Kidney (tissue), 14 donors: ENCODE results near the gene PSME2. TPM values are rescaled to one million over a fixed set of nuclear protein-coding genes. Genes with fewer than 3 reads are reported as not detected.

Experiments
- DNase-seq, 5 donors: peaks; one replicate each; pipeline ENCODE4 v3.0.0-alpha.2; 2013 to 2020
- FAIRE-seq: peaks from 2 replicates; lab custom pipeline; 2012; peaks lifted over from hg19 to GRCh38; lab: Jason Lieb, UNC
- H3K27ac ChIP-seq, 2 donors: one replicate each; pipeline ENCODE4 v1.7.0; 2013; ENCODE audit warnings: low read depth in 2 of 2, low read length in 2 of 2, inconsistent platforms in 1 of 2
- H3K27me3 ChIP-seq: one replicate; pipeline ENCODE4 v1.7.1; 2013; ENCODE audit warnings: low read length, inconsistent platforms; ENCODE audit not compliant: control insufficient read depth, insufficient read depth
- H3K36me3 ChIP-seq, 3 donors: one replicate each; pipeline versions ENCODE4 v1.7.0 to v1.7.1; 2013; ENCODE audit warnings: low read length in 3 of 3, control low read depth in 1 of 3, inconsistent platforms in 1 of 3; ENCODE audit not compliant: insufficient read depth in 3 of 3, control insufficient read depth in 2 of 3
- H3K4me1 ChIP-seq, 3 donors: one replicate each; pipeline versions ENCODE4 v1.7.0 to v1.7.1; 2013; ENCODE audit warnings: low read length in 3 of 3, inconsistent platforms in 1 of 3, low read depth in 1 of 3; ENCODE audit not compliant: control insufficient read depth in 2 of 3, insufficient read depth in 2 of 3
- H3K4me3 ChIP-seq, 3 donors: one replicate each; pipeline versions ENCODE4 v1.7.0 to v1.8.1; 2013; ENCODE audit warnings: low read length in 3 of 3, control low read depth in 1 of 3, inconsistent platforms in 1 of 3
- H3K9ac ChIP-seq, 3 donors: one replicate each; pipeline versions ENCODE4 v1.7.0 to v1.7.1; 2013; ENCODE audit warnings: low read length in 3 of 3, control low read depth in 1 of 3, inconsistent platforms in 1 of 3
- H3K9me3 ChIP-seq, 3 donors: one replicate each; pipeline versions ENCODE4 v1.7.0 to v1.7.1; 2013; ENCODE audit warnings: low read length in 3 of 3, control low read depth in 1 of 3, inconsistent platforms in 1 of 3; ENCODE audit not compliant: control insufficient read depth in 2 of 3, insufficient read depth in 1 of 3
- CTCF ChIP-seq: IDR thresholded peaks from 3 replicates; pipeline ENCODE4 v1.5.1; 2012; ENCODE audit warnings: mild to moderate bottlenecking, moderate library complexity, borderline replicate concordance; ENCODE audit not compliant: insufficient read depth; ENCODE audit errors: extremely low read depth
- intact Hi-C: fragments of 100-400 bp; cut with DNase I; formaldehyde crosslinking; loops from one replicate; pipeline ENCODE4 v1.11.1; 2022
- polyA plus RNA-seq: library from polyadenylated mRNA; stranded (reverse); fragments of 350-450 nt; fragmentation: Illumina TruSeq; extraction: RNeasy Lipid Tissue Mini Kit (QIAGEN cat#74804); gene quantifications from one replicate; pipeline ENCODE4 v1.2.3, GENCODE V29; 2014; ENCODE audit warnings: low read depth, low replicate concordance; ENCODE audit not compliant: insufficient read depth
- total RNA-seq: library from RNA; stranded (reverse); fragmentation: NEBNext Ultra II Directional; extraction: Animal tissue kit (Norgen Biotek cat#: 25700); gene quantifications from one replicate; pipeline ENCODE4 v1.2.1, GENCODE V29; 2021
- donor health status: control.
- donor health status: control.
- donor health status: control.
- donor health status: control.
- donor health status: control.
- donor health status: DM: yes; HTN: yes; CAD: no.
- donor health status: Normal renal cell carcinoma (clear cell type).

Gene PSME2
- total and polyA plus RNA-seq, 2 donors from 2014 or later: 148 to 289 TPM

- no peaks in the 10 kb centered on the region for H3K36me3 ChIP-seq
These were observed 26.5 kb upstream of the PSME2 start for GRCh38 chr14:24172871-24173281.

GRCh38 chr14:24172261-24172860, 26.0 kb upstream of the PSME2 start:
- H3K27me3 ChIP-seq: no peaks in the 10 kb centered on the region
- H3K4me1 ChIP-seq: peaks cover 0 to 3% (median 0%) of the 10 kb centered on the region in 3 donors
- peaks cover 0 to 4% (median 4%) of the 10 kb centered on the region in 3 donors for H3K36me3 ChIP-seq
- no peaks in the 10 kb centered on the region for H3K9me3 ChIP-seq
- peak overlapping the region in 2 of 3 donors; percentile 15 to 48 for H3K9ac ChIP-seq
- no peak for FAIRE-seq
- peak overlapping the region; percentile 44 to 69 (median 48) for H3K4me3 ChIP-seq
- no peak for TF ChIP-seq CTCF
- intact Hi-C loops: no loop called here
- H3K27ac ChIP-seq: peak overlapping the region in 1 of 2 donors; percentile 28
- DNase-seq: peak in 2 of 5 donors; percentile 52 to 72

More at GRCh38 chr14:24172871-24173281, 26.5 kb upstream of the PSME2 start:
- DNase-seq (peak in 1 of 5 donors; percentile 67), FAIRE-seq (no peak)
- TF ChIP-seq CTCF: no peak
- Histone ChIP-seq H3K27ac (no peak overlapping the region), H3K9me3 (no peaks in the 10 kb centered on the region), H3K4me1 (peaks cover 0 to 3% (median 0%) of the 10 kb centered on the region in 3 donors), H3K27me3 (no peaks in the 10 kb centered on the region), H3K4me3 (peak overlapping the region in 2 of 3 donors; percentile 44 to 69), H3K9ac (no peak overlapping the region)
- intact Hi-C loops: no loop called here

GRCh38 chr14:24171422-24172260, 25.2 kb upstream of the PSME2 start, which contains the start of gene REC8:
TSS of gene REC8 (plus strand) at chr14:24172080. CDS start at chr14:24172553, 473 bp downstream.
- peaks cover 0 to 3% (median 0%) of the 10 kb centered on the region in 3 donors for H3K4me1 ChIP-seq
- intact Hi-C loops: no loop called here
- FAIRE-seq: no peak
- no peaks in the 10 kb centered on the region for H3K9me3 ChIP-seq
- no peak for TF ChIP-seq CTCF
- H3K36me3 ChIP-seq: peaks cover 0 to 6% (median 4%) of the 10 kb centered on the region in 3 donors
- H3K27me3 ChIP-seq: no peaks in the 10 kb centered on the region
- peak within 1 kb of the TSS in 2 of 3 donors; percentile 15 to 48 for H3K9ac ChIP-seq
- DNase-seq: peak; percentile 95 to 99 (median 99)
- H3K27ac ChIP-seq: peak within 1 kb of the TSS; percentile 11 to 28
- H3K4me3 ChIP-seq: peak within 1 kb of the TSS; percentile 44 to 69 (median 48)
